HCT116 (cell line): ENCODE data around the gene GUCY2D. TPM values are rescaled to one million over a fixed set of nuclear protein-coding genes. Genes with fewer than 3 reads are reported as not detected.

Experiments used
- ATAC-seq: fragments of 200-7000 bp; cut with Tn5 transposase; 2 replicates; pipeline ENCODE4 v1.9.1; 2020; ENCODE audit warnings: mild to moderate bottlenecking, moderate library complexity
- BruUV-seq: library from RNA; stranded (reverse); fragments of 400-500 nt; replicated peaks from 2 replicates; lab custom pipeline; 2021; lab: Mats Ljungman, UMichigan
- CTCF ChIA-PET: fragments of 300-600 bp; sonication (Branson Sonifier 250); formaldehyde crosslinking; loops from one replicate; lab custom pipeline; 2021; ENCODE audit warnings: antibody characterized with exemption; lab: Charles Lee
- POLR2A ChIA-PET: fragments of 300-600, 350-600 bp; sonication (Branson Sonifier 250); formaldehyde crosslinking; loops from one replicate; lab custom pipeline; 2021; ENCODE audit warnings: antibody characterized with exemption; lab: Charles Lee
- RAD21 ChIA-PET, 2 experiments: fragments of 300-600 bp; sonication (Branson Sonifier 250); formaldehyde crosslinking; loops; one replicate each; lab custom pipeline; 2023; ENCODE audit warnings: low total read pairs in 2 of 2; ENCODE audit not compliant: uncharacterized antibody in 2 of 2, unreplicated experiment in 2 of 2, low non-redundant PET in 1 of 2; lab: Charles Lee
- DNase-seq: peaks from one replicate; pipeline ENCODE4 v3.0.0-alpha.2; 2010; ENCODE audit warnings: low read depth, low spot score
- H2AFZ ChIP-seq: fragments of 200-600 bp; shearing (Covaris generic), sonication (generic); 2 replicates; pipeline ENCODE4 v1.6.1; 2017; ENCODE audit warnings: low read depth, mixed run types, mixed read lengths, antibody characterized with exemption, low read length; ENCODE audit not compliant: poor library complexity, severe bottlenecking
- H3K27ac ChIP-seq: 2 replicates; pipeline ENCODE4 v1.5.1; 2012; ENCODE audit warnings: low read depth, low read length
- H3K27me3 ChIP-seq: fragments of 200-600 bp; sonication (generic); 2 replicates; pipeline ENCODE4 v1.6.1; 2016; ENCODE audit warnings: mixed run types, low read length, mixed read lengths; ENCODE audit not compliant: insufficient read depth
- H3K36me3 ChIP-seq, 2 experiments: fragments of 200-500 bp in 1 of 2; fragments of 200-600 bp in 1 of 2; sonication (Bioruptor generic) in 1 of 2; sonication (generic) in 1 of 2; 2 replicates each; pipeline versions ENCODE4 v1.5.1 to v1.6.1; 2014 to 2016; ENCODE audit warnings: low read length in 2 of 2, inconsistent platforms in 1 of 2, mixed read lengths in 1 of 2, mixed run types in 1 of 2; ENCODE audit not compliant: insufficient read depth in 2 of 2, control insufficient read depth in 1 of 2
- H3K4me1 ChIP-seq, 2 experiments: fragments of 200-600 bp in 1 of 2; sonication (generic) in 1 of 2; 2 replicates each; pipeline versions ENCODE4 v1.5.1 to v1.6.1; 2012 to 2017; ENCODE audit warnings: low read length in 2 of 2, inconsistent platforms in 1 of 2, mild to moderate bottlenecking in 1 of 2, mixed read lengths in 1 of 2, mixed run types in 1 of 2, moderate library complexity in 1 of 2; ENCODE audit not compliant: insufficient read depth in 2 of 2, control insufficient read depth in 1 of 2
- H3K4me2 ChIP-seq: fragments of 200-600 bp; sonication (generic); 2 replicates; pipeline ENCODE4 v1.6.1; 2017; ENCODE audit warnings: mixed run types, low read length, mixed read lengths
- H3K4me3 ChIP-seq, 2 experiments: fragments of 200-600 bp in 1 of 2; sonication (generic) in 1 of 2; replicated peaks in 1 of 2; 2 replicates each; pipeline ENCODE4 v1.5.1; 2011 to 2016; ENCODE audit warnings: low read length in 2 of 2, control low read depth in 1 of 2, low read depth in 1 of 2, mild to moderate bottlenecking in 1 of 2, mixed read lengths in 1 of 2, mixed run types in 1 of 2
- H3K79me2 ChIP-seq: fragments of 200-600 bp; sonication (generic); 2 replicates; pipeline ENCODE4 v1.6.1; 2017; ENCODE audit warnings: mild to moderate bottlenecking, mixed run types, low read length, moderate library complexity, mixed read lengths; ENCODE audit not compliant: insufficient read depth
- H3K9ac ChIP-seq: fragments of 200-600 bp; sonication (generic); 2 replicates; pipeline ENCODE4 v1.6.1; 2016; ENCODE audit warnings: low read length, mixed read lengths
- H3K9me2 ChIP-seq: fragments of 200-600 bp; sonication (generic), shearing (Covaris generic); 2 replicates; pipeline ENCODE4 v1.6.1; 2017; ENCODE audit warnings: mixed run types, mild to moderate bottlenecking, moderate library complexity; ENCODE audit not compliant: insufficient read depth
- H3K9me3 ChIP-seq, 2 experiments: fragments of 200-500 bp in 1 of 2; fragments of 200-600 bp in 1 of 2; sonication (Bioruptor generic) in 1 of 2; sonication (generic) in 1 of 2; 2 replicates each; pipeline ENCODE4 v1.6.1; 2014 to 2017; ENCODE audit warnings: low read length in 2 of 2, mixed read lengths in 2 of 2, inconsistent platforms in 1 of 2, low read depth in 1 of 2, mild to moderate bottlenecking in 1 of 2, mixed run types in 1 of 2, moderate library complexity in 1 of 2; ENCODE audit not compliant: control insufficient read depth in 1 of 2, insufficient read depth in 1 of 2
- H4K20me1 ChIP-seq: fragments of 200-600 bp; sonication (generic), shearing (Covaris generic); 2 replicates; pipeline ENCODE4 v1.6.1; 2017; ENCODE audit warnings: mixed run types, mild to moderate bottlenecking, moderate library complexity; ENCODE audit not compliant: insufficient read depth
- CBX3 ChIP-seq: IDR thresholded peaks from 2 replicates; pipeline ENCODE4 v1.6.1; 2012; ENCODE audit warnings: low read depth
- EGR1 ChIP-seq: IDR thresholded peaks from 2 replicates; pipeline ENCODE4 v1.6.1; 2012; ENCODE audit warnings: low read depth
- ELF1 ChIP-seq: IDR thresholded peaks from 2 replicates; pipeline ENCODE4 v1.6.1; 2012; ENCODE audit warnings: low read depth, borderline replicate concordance
- EZH2 ChIP-seq: fragments of 200-600 bp; sonication (generic); IDR thresholded peaks from 2 replicates; pipeline ENCODE4 v1.6.1; 2017; ENCODE audit warnings: antibody characterized with exemption, mixed run types
- EZH2phosphoT487 ChIP-seq: fragments of 200-600 bp; IDR thresholded peaks from 2 replicates; pipeline ENCODE4 v1.6.1; 2018; ENCODE audit warnings: antibody characterized with exemption, borderline replicate concordance
- FOSL1 ChIP-seq: IDR thresholded peaks from 2 replicates; pipeline ENCODE4 v1.6.1; 2012; ENCODE audit warnings: low read depth
- JUND ChIP-seq: IDR thresholded peaks from 2 replicates; pipeline ENCODE4 v1.6.1; 2012
- MAX ChIP-seq: IDR thresholded peaks from 2 replicates; pipeline ENCODE4 v1.6.1; 2012
- POLR2A ChIP-seq: IDR thresholded peaks from 2 replicates; pipeline ENCODE4 v1.7.0; 2011; ENCODE audit warnings: borderline replicate concordance; ENCODE audit not compliant: insufficient read depth, insufficient read length; ENCODE audit errors: extremely low read depth
- POLR2AphosphoS5 ChIP-seq: IDR thresholded peaks from 2 replicates; pipeline ENCODE4 v1.6.1; 2011; ENCODE audit warnings: mild to moderate bottlenecking, low read depth, low read length, moderate library complexity
- RAD21 ChIP-seq: IDR thresholded peaks from 2 replicates; pipeline ENCODE4 v1.6.1; 2012; ENCODE audit warnings: low read depth, mild to moderate bottlenecking
- REST ChIP-seq: IDR thresholded peaks from 2 replicates; pipeline ENCODE4 v1.6.1; 2012; ENCODE audit warnings: low read depth
- SIN3A ChIP-seq: IDR thresholded peaks from 2 replicates; pipeline ENCODE4 v1.6.1; 2012; ENCODE audit warnings: low read depth
- SRF ChIP-seq: IDR thresholded peaks from 2 replicates; pipeline ENCODE4 v1.6.1; 2012; ENCODE audit warnings: low read depth
- TCF7L2 ChIP-seq: IDR thresholded peaks from 2 replicates; pipeline ENCODE4 v1.7.0; 2011; ENCODE audit warnings: borderline replicate concordance, inconsistent platforms; ENCODE audit not compliant: insufficient read depth, insufficient read length; ENCODE audit errors: extremely low read depth
- YY1 ChIP-seq: IDR thresholded peaks from 2 replicates; pipeline ENCODE4 v1.6.1; 2011; ENCODE audit warnings: low read length, low read depth, moderate library complexity, mild to moderate bottlenecking; ENCODE audit not compliant: insufficient replicate concordance; ENCODE audit errors: extremely low read depth
- ZBTB33 ChIP-seq: IDR thresholded peaks from 2 replicates; pipeline ENCODE4 v1.6.1; 2011; ENCODE audit warnings: mild to moderate bottlenecking, low read length, moderate library complexity; ENCODE audit not compliant: insufficient replicate concordance; ENCODE audit errors: extremely low read depth
- ZFX ChIP-seq: fragments of 450-650 bp; IDR thresholded peaks from 2 replicates; pipeline ENCODE4 v1.6.1; 2017
- intact Hi-C: fragments of 100-400 bp; cut with micrococcal nuclease; formaldehyde crosslinking; loops from 2 replicates; pipeline ENCODE4 v1.10.0; 2022
- total RNA-seq: library from RNA; stranded (reverse); gene quantifications from one replicate; pipeline ENCODE4 v1.2.1, GENCODE V29; 2021; ENCODE audit not compliant: unreplicated experiment

Gene GUCY2D
- total RNA-seq, 1 experiment from 2014 or later = 1.4 TPM

- Histone ChIP-seq H3K9ac (no peak overlapping the region), H3K4me1 (peaks cover 4 to 20% of the 10 kb centered on the region in 2 experiments; a peak in 3 of 4 replicates), H3K9me3 (no peaks in the 10 kb centered on the region), H2AFZ (no peak overlapping the region), H3K27me3 (no peaks in the 10 kb centered on the region), H4K20me1 (no peaks in the 10 kb centered on the region), H3K9me2 (no peaks in the 10 kb centered on the region), H3K27ac (no peak overlapping the region), H3K4me2 (no peak overlapping the region), H3K79me2 (no peaks in the 10 kb centered on the region), H3K36me3 (no peaks in the 10 kb centered on the region), H3K4me3 (no peak overlapping the region)
- ATAC-seq = no peak
- RAD21 ChIA-PET = no interaction called here
- POLR2A ChIA-PET = no interaction called here
- no peak for DNase-seq
- TF ChIP-seq EGR1 (no peak), POLR2A (no peak), YY1 (no peak), POLR2AphosphoS5 (no peak), REST (no peak), EZH2 (no peak), JUND (no peak), TCF7L2 (no peak), ZBTB33 (no peak), SRF (no peak), FOSL1 (no peak), MAX (no peak), SIN3A (no peak), ZFX (no peak), RAD21 (no peak), EZH2phosphoT487 (no peak), ELF1 (no peak), CBX3 (no peak)
- BruUV-seq = no TSS peak
- intact Hi-C loops = no loop called here
- CTCF ChIA-PET = interaction anchor here (1.2 kb wide), 1 partner anchor 16 kb away, joined by 5 read pairs; no protein-coding TSS in a partner anchor
Measured at GRCh38 chr17:7987112-7987893, 15.1 kb upstream of the GUCY2D start.
